Sciatic nerve (tissue), 2 donors: ENCODE data around the gene TERT. TPM values are rescaled to one million over a fixed set of nuclear protein-coding genes. Genes with fewer than 3 reads are reported as not detected.
"Not testable (repeated sequence)": the region's sequence is repeated elsewhere in the genome, so short reads cannot be mapped to it uniquely, and the experiment has no call there.

ENCODE experiments used
- ATAC-seq: fragments of 200-7000 bp; cut with Tn5 transposase; one replicate; pipeline ENCODE4 v1.9.1; 2020; ENCODE audit warnings: mild to moderate bottlenecking, moderate library complexity
- DNase-seq: peaks from one replicate; pipeline ENCODE4 v3.0.0-alpha.2; 2020; ENCODE audit warnings: low spot score
- intact Hi-C: fragments of 100-400 bp; cut with DNase I; formaldehyde crosslinking; loops from one replicate; pipeline ENCODE4 v1.14.2; 2022
- total RNA-seq: library from RNA; stranded (reverse); fragmentation: NEBNext Ultra II Directional; extraction: Animal tissue kit (Norgen Biotek cat#: 25700); gene quantifications from one replicate; pipeline ENCODE4 v1.2.1, GENCODE V29; 2021
- donor health status: DM: no; HTN: no; CAD: no.
- donor health status: DM: no; HTN: no; CAD: no.

TERT gene
- total RNA-seq, 1 donor from 2014 or later: 0.85 TPM

DNA sequence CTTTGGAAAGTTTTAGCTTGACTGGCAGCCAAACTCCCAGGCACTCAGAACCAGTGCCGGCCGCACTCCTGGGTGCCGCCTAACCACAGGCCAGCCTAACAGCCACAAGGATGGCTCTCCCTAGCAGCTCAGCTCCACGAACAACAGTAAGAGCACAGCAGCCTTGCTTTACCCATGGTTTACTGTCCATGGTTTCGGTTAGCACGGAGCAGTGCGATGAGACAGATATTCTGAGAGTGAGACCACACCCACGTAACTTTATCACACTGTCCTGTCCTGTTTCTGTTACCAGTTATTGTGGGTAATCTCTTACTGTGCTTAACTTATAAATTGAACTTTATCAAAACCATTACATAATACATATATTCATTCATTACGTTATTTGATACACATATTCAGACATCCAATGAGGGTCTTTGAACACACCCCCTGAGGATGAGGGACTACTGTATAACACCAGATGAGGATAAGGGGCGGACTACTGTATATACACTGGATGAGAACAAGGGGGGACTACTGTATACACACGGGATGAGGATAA, 37.7 kb upstream of the TERT start:
- ATAC-seq (no peak), DNase-seq (no peak)
- intact Hi-C loops: no loop called here

DNA sequence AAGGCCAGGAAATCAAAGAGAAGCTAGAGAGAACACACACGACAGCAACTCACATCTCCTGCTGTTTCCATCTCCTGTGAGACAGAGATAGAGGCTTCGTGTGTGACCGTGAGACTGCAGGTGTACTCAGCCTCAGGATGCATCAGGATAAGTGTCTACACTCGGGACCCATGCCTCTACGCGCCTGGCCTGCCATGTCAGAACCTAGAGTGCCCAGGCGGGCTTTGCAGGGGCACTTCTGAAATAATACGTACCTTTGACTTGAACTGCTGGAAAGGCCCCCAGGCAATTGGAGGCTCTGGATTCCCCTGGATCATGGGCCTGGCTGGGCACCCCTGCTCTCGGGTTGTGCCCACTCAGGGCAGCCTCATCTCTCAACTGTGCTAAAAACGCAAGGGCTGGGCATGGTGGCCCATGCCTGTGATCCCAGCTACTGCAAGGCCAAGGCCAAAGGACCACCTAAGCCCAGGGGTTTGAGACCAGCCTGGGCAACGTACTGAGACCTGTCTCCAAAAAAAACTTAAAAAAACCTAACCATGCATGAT, 37.1 kb upstream of the TERT start:
- intact Hi-C loops: no loop called here
- DNase-seq (no peak), ATAC-seq (no peak)

DNA sequence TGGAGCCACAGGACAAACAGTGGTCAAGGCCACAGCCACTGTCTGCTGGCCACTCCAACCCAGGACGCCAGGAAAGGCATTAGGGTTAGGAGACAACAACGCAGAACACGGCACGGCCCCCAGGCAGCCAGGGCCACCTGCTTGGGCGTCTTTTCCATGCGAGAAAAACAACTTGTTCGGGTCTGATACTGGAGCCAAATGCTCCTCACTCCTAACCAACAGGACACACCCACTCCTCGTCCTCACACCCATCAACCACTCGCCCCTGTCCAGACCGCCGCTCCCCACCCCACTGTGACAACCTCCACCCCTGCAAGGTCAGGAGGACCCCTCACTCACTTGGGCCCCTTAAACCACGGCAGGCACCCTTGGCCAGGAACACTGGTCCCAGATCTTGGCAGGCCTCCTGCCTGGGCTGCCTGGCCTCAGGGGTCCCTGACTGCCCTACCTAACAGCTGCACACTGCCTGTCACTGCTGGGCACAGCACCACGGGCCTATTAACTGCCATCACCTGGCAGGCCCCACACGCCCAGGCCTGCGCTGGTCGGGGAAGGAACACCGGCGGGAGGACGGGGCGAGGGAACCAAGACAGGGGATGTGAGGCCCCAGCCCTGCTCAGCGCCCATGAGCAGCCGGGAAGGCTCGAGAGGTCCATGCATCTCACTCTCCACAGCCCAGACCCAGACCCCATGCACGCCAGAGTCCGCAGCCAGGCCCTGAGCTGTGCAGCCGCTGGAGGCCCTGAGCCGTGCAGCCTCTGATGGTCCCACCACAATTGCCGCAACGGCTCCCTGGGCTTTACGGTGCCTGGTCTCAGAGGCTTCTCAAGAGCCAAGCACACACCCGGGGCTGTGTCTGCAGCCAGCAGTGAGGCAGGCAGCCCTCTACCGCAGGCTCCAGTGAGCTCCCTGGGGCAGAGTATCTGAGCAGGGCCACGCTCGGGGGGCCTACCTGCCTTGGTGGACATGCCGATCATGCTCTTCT, 36.3 kb upstream of the TERT start:
- DNase-seq (no peak), ATAC-seq (peak; percentile 24)

DNA sequence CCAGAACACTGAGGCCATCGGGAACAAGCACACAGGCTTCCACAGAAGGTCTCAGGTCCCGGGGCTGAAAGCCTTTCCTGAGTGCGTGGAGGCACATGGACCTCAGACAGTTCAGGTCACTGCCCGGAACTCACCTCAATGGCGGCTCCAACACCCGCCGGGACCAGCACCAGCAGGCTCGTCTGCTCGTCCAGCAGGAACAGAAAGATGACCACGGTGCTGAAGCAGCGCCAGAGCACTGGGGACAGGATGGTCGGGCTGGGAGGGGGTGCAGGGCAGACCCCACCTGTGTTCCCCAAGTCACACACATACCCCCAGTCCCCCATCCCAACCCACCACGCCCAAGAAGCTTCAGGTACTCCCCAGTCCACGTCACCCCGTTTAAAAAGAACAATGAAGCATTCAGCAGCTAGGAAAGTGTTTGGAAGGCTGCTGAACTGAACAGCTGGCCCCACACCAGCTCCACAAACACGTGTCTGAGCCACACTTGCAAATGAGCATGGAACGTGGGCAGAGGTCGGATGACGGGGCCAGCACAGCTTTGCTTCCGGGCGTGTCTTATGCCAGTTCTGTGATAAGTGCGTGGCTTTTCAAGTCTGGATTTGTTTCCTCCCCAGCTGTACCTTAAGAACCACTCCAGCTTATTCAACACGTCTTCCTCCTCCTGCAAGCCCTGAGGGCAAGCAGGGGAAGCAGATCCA, 35.4 kb upstream of the TERT start:
- DNase-seq (no peak), ATAC-seq (peak; percentile 71)
- intact Hi-C loops: no loop called here

More for the DNA sequence above, 36.3 kb upstream of the TERT start:
- intact Hi-C loops: no loop called here

DNA sequence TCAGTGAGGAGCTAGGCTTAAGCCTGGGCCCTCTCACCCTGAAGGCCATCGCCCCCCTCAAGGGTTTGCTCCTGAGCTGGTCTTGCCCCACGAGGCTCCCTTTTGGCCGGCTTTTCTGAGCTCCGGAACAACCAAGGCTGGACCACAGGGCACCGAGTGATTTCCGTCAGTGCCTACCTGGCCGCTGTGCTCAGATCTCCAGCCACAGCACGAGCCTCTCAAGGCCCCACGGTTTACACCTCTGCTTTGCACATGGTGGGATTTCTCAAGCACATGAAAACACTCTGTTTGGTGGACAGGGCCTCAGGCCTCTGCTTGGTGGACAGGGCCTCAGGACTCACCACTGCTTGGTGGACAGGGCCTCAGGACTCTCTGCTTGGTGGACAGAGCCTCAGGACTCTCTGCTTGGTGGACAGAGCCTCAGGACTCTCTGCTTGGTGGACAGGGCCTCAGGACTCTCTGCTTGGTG, 34.3 kb upstream of the TERT start:
- intact Hi-C loops: no loop called here
- no peak for ATAC-seq
- no peak for DNase-seq

DNA sequence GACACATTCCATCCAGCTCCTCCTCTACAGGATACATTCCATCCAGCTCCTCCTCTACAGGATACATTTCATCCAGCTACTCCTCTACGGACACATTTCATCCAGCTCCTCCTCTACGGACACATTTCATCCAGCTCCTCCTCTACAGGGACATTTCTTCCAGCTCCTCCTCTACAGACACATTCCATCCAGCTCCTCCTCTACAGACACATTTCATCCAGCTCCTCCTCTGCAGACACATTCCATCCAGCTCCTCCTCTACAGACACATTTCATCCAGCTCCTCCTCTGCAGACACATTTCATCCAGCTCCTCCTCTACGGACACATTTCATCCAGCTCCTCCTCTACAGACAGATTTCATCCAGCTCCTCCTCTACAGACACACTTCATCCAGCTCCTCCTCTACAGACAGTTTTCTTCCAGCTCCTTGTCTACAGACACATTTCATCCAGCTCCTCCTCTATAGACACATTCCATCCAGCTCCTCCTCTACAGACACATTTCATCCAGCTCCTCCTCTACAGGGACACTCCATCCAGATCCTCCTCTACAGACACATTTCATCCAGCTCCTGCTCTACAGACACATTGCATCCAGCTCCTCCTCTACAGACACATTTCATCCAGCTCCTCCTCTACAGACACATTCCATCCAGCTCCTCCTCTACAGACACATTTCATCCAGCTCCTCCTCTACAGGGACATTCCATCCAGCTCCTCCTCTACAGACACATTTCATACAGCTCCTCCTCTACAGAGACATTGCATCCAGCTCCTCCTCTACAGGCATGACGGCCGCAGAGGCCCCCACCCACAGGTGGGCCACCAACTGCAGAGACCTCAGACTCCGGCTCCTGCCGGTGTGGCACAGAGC, 33.6 kb upstream of the TERT start:
- ATAC-seq: not testable (repeated sequence)

DNA sequence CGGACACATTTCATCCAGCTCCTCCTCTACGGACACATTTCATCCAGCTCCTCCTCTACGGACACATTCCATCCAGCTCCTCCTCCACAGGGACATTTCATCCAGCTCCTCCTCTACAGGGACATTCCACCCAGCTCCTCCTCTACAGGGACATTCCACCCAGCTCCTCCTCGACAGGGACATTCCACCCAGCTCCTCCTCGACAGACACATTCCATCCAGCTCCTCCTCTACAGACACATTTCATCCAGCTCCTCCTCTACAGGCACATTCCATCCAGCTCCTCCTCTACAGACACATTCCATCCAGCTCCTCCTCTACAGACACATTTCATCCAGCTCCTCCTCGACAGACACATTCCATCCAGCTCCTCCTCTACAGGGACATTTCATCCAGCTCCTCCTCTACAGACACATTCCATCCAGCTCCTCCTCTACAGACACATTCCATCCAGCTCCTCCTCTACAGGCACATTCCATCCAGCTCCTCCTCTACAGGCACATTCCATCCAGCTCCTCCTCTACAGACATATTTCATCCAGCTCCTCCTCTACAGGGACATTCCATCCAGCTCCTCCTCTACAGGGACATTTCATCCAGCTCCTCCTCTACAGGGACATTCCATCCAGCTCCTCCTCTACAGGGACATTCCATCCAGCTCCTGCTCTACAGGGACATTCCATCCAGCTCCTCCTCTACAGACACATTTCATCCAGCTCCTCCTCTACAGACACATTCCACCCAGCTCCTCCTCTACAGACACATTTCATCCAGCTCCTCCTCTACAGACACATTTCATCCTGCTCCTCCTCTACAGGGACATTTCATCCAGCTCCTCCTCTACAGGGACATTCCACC, 32.3 kb upstream of the TERT start:
- ATAC-seq, intact Hi-C loops, DNase-seq: not testable (repeated sequence)

More for the DNA sequence above, 33.6 kb upstream of the TERT start:
- intact Hi-C loops, DNase-seq: not testable (repeated sequence)

DNA sequence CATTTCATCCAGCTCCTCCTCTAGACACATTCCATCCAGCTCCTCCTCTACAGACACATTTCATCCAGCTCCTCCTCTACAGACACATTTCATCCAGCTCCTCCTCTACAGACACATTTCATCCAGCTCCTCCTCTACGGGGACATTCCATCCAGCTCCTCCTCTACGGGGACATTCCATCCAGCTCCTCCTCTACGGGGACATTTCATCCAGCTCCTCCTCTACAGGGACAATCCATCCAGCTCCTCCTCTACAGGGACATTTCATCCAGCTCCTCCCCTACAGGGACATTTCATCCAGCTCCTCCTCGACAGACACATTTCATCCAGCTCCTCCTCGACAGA, 31.6 kb upstream of the TERT start:
- DNase-seq, ATAC-seq, intact Hi-C loops: not testable (repeated sequence)

DNA sequence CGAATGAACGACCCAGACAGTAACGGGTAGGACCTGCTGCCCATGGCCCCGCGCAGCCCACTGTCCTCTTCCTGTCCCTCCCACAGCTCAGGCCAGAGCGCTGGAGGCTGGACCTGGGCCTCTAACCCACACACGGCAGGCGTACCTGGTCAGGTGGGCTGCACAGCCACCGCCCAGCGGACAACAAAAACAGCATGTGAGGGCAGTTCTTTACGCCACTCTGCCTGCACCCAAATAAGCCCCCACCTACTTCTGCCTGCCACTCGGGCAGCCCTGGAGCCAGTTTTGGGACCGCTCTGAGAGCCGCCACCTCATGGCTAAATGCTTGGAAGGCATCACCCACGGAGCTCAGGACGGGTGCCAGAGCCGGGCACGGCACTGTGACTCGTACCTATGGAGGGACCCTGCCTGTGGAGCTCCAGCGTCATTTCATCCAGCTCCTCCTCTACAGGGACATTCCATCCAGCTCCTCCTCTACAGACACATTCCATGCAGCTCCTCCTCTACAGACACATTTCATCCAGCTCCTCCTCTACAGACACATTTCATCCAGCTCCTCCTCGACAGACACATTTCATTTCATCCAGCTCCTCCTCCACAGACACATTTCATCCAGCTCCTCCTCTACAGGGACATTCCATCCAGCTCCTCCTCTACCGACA, 31.1 kb upstream of the TERT start:
- intact Hi-C loops: no loop called here
- no peak for DNase-seq
- no peak for ATAC-seq

DNA sequence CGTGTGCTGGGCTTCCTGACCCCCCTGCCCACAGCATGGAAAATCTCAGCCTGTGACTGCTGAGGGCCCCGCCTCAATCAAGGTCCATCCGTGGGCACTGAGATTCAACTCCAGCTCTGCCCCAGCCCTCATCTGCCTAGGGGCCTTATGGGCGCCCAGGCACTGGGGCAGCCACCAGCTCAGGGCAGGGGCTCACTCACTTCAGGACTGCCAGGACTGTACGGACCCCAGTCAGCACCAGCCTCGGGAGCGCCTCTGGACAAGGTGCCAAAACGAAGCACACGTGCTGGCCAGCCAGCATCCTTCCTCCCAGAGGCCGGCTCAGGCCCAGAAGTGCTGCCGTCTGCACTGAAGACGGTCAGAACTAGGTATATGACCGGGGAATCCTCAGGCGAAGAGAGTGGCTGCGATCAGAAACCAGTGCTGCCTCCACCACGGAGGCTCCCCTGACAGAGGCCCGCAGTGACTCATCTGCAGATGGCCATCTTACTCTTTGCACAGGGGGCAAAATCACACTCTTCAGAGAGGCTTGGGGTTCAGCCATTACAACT, 30.4 kb upstream of the TERT start:
- peak; percentile 38 for ATAC-seq
- no peak for DNase-seq
- intact Hi-C loops: no loop called here

DNA sequence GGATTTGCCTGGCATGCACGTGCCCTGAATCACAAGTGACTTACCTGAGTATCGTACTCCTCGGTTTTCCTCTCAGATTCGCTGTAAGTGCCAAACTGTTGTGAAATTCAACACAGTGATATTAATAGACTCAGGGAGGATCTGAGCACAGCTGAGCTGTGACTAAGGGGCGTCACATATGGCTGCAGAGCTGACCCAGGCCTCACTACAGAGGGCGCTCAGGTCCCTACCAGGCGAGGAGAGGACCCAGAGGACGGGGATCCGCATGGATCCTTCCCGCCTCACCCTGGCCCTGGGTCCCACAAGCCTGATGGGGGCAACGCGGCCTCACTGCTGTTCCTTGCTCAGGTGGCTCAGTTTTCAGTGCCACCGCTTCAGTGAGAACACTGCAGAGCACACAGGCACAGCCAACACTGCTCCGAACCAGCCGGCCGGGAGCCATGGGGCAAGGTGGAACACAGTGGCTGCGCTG, 29.9 kb upstream of the TERT start:
- peak; percentile 13 for ATAC-seq
- intact Hi-C loops: no loop called here
- no peak for DNase-seq

DNA sequence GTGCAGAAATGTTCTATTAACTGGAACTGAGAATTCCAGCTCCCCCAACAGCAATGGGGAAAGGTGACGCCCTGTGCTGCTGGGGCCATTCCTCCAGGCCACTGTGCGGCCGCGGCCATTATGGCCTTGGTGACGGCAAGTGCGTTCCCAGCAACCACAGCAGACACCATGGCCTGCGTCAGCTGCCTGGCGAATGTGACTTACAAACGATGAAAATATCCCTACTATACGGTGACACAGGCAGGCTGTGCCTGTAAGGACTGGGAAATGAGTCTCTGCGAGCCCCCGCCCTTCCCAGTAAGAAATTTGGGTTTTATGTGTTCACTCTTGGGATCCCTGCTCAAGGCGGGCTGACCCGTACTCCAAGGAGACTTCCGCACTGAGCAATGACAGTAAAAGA, 29.4 kb upstream of the TERT start:
- no peak for ATAC-seq
- no peak for DNase-seq
- intact Hi-C loops: no loop called here

DNA sequence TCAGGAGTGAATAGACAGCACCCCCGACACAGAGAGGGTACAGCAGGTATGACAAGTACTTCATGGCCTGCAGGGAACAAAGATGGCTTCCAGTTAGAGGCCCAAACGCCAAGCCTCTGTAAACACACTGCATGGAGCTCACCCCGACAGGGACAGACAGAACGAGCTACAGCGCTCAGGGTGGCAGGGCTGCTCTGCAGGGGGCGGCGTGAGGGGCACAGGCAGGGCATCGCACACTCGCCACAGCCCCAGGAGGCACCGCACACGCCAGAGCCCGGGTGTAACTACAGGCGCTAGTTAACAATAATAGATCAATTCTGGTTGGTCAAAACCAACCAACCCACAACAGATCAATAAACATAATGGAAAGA, 28.9 kb upstream of the TERT start:
- intact Hi-C loops: no loop called here
- ATAC-seq (no peak), DNase-seq (no peak)

DNA sequence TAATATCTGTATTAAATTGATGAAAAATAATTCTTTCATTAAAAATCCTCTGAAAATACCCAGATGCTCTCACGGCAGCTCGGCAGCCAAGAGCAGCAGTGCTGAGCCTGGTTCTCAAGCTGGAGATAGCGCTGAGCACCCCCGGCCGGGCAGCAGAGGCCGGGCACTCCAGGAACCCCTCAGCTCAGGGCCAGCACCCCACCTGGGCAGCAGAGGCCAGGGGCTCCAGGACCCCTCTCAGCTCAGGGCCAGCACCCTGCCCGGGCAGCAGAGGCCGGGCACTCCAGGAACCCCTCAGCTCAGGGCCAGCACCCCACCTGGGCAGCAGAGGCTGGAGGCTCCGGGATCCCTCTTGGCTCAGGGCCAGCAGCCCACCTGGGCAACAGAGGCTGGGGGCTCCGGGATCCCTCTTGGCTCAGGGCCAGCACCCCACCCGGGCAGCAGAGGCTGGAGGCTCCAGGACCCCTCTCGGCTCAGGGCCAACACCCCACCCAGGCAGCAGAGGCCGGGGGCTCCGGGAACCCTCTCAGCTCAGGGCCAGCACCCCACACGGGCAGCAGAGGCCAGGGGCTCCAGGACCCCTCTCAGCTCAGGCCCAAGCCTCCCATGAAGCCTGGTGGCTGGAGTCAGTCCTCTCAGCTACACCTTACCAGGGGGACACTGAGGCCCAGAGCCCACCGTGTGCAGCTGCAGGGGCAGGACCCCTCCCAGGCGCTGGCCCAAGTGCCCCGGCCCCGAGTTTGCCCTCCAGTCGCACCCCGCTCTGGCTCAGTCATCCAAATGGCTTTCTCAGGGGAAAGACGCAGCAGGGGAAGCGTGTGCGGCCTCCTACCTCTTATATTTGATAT, 28.3 kb upstream of the TERT start:
- intact Hi-C loops: no loop called here
- DNase-seq (no peak), ATAC-seq (no peak)

DNA sequence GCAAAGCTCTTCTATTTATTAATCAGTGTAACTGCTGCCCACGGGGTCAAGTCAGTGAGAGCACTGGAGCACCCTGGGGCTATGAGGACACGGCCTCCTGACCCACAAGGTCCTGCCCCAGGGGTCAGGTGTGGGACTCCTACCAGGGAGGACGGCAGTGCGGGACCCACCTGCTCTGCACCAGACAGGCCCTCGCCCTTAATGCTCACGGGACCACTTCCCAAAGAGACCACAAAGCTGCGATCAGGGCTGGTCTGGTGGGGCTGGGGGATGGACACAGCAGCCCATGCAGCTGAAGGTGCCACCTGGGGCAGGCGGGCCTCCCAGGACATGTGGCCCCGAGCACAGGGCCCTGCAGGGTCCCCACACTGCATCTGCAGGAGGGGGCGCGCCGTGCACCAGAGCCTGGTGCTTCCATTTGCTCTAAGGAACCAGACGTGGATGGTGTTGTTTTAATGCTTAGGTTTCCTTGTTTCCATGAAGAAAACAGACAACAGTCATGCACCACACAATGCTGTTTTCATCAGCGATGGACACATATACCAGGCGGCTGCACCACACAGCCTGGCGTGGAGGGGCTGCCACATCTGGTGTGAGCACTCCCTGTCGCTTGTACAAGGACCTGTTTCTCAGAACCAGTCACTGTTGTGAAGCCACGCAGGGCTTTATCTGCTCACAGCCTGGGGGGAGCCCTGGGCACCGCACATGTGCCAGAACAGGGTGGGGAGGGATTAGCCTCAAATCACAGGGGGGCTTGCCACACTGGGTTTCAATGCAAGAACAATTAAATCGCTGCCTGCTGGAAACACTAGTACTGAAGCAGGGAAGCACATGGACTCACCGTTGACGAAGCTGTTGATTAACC, 27.4 kb upstream of the TERT start:
- intact Hi-C loops: no loop called here
- ATAC-seq (no peak), DNase-seq (no peak)
